Upper lobe of left lung (tissue), 4 donors: ENCODE data around the gene GRIK4.

Experiments
- CTCF ChIP-seq, 6 experiments: fragments of 450-650 bp in 4 of 6; fragments of 200-600 bp in 2 of 6; sonication (generic) in 2 of 6; IDR thresholded peaks; one replicate each; pipeline ENCODE4 v1.5.1; 2016 to 2019; ENCODE audit warnings: antibody characterized with exemption in 6 of 6
- EP300 ChIP-seq, 4 donors: sonication (generic); formaldehyde crosslinking; IDR thresholded peaks; one replicate each; pipeline ENCODE4 v1.5.1; 2017; ENCODE audit warnings: antibody characterized with exemption in 4 of 4, control low read depth in 2 of 4
- POLR2AphosphoS5 ChIP-seq, 2 donors: sonication (generic); formaldehyde crosslinking; IDR thresholded peaks; one replicate each; pipeline ENCODE4 v1.5.1; 2017; ENCODE audit warnings: antibody characterized with exemption in 2 of 2

GRCh38 chr11:120590472-120590871 lies 78.9 kb downstream of the GRIK4 start:
- TF ChIP-seq CTCF (IDR thresholded peaks at IDR 0.05) (no peak), EP300 (IDR thresholded peaks at IDR 0.05) (no peak), POLR2AphosphoS5 (IDR thresholded peaks at IDR 0.05) (no peak)
